Lung (tissue), 12 donors: ENCODE measurements around the gene FAM210A. TPM values are rescaled to one million over a fixed set of nuclear protein-coding genes. Genes with fewer than 3 reads are reported as not detected.

Experiments used
- ATAC-seq: fragments of 200-7000 bp; cut with Tn5 transposase; one replicate; pipeline ENCODE4 v1.9.1; 2020; ENCODE audit warnings: moderate number of reproducible peaks; ENCODE audit not compliant: insufficient read depth, low FRiP score
- DNase-seq, 3 donors: peaks; one replicate each; pipeline ENCODE4 v3.0.0-alpha.2; 2013 to 2017
- H3K27ac ChIP-seq, 2 donors: one replicate each; pipeline ENCODE4 v1.5.1; 2013; ENCODE audit warnings: mild to moderate bottlenecking in 2 of 2, moderate library complexity in 2 of 2, control low read depth in 1 of 2, inconsistent platforms in 1 of 2, low read depth in 1 of 2, low read length in 1 of 2
- H3K27me3 ChIP-seq, 3 donors: one replicate each; pipeline ENCODE4 v1.5.1; 2013; ENCODE audit warnings: low read length in 2 of 3; ENCODE audit not compliant: control insufficient read depth in 3 of 3, insufficient read depth in 3 of 3
- H3K36me3 ChIP-seq, 4 donors: one replicate each; pipeline ENCODE4 v1.5.1; 2013; ENCODE audit warnings: low read length in 4 of 4, mild to moderate bottlenecking in 1 of 4, moderate library complexity in 1 of 4; ENCODE audit not compliant: control insufficient read depth in 4 of 4, insufficient read depth in 4 of 4
- H3K4me1 ChIP-seq, 5 donors: one replicate each; pipeline ENCODE4 v1.5.1; 2013; ENCODE audit warnings: low read length in 5 of 5, mild to moderate bottlenecking in 2 of 5, moderate library complexity in 1 of 5; ENCODE audit not compliant: control insufficient read depth in 5 of 5, insufficient read depth in 5 of 5
- H3K4me3 ChIP-seq: one replicate; pipeline ENCODE4 v1.5.1; 2013; ENCODE audit warnings: mild to moderate bottlenecking, control low read depth, moderate library complexity
- H3K9ac ChIP-seq, 2 donors: one replicate each; pipeline ENCODE4 v1.5.1; 2013; ENCODE audit warnings: low read length in 2 of 2, control low read depth in 1 of 2; ENCODE audit not compliant: insufficient read depth in 1 of 2
- H3K9me3 ChIP-seq, 4 donors: one replicate each; pipeline ENCODE4 v1.5.1; 2013; ENCODE audit warnings: low read length in 3 of 4, mild to moderate bottlenecking in 1 of 4, moderate library complexity in 1 of 4; ENCODE audit not compliant: control insufficient read depth in 4 of 4, insufficient read depth in 3 of 4
- CTCF ChIP-seq: IDR thresholded peaks from 2 replicates; pipeline ENCODE4 v1.5.1; 2012; ENCODE audit warnings: mild to moderate bottlenecking; ENCODE audit errors: control extremely low read depth, extremely low read depth
- WGBS, 2 donors: extraction: QIAGEN DNeasy Blood & Tissue Kit; methylation state at CpG; one replicate each; pipeline ENCODE4 v1.1.7; 2013; 5-methylcytosine and 5-hydroxymethylcytosine counted together
- polyA plus RNA-seq, 2 donors: library from polyadenylated mRNA; stranded (reverse); fragments of 200-250 nt; gene quantifications; one replicate each; pipeline ENCODE4 v1.2.1, GENCODE V29; 2013
- total RNA-seq, 2 donors: library from RNA; depleted of rRNA in 1 of 2; stranded (reverse); fragments of >200 nt in 1 of 2; gene quantifications; one replicate each; pipeline ENCODE4 v1.2.1, GENCODE V29; 2014 to 2021
- donor health status: control.
- donor health status: control.
- donor health status: Bipolar disorder and iron deficiency.
- donor health status: healthy.
- donor health status: DM: yes; HTN: yes; CAD: no.

FAM210A gene
- total and polyA plus RNA-seq, 4 donors = 4.2 to 20.2 (median 8.4) TPM

- Histone ChIP-seq H3K9me3 (no peaks in the 10 kb centered on the region), H3K4me3 (no peak overlapping the region), H3K36me3 (peaks cover 0 to 7% (median 0%) of the 10 kb centered on the region in 4 donors), H3K27ac (no peak overlapping the region), H3K27me3 (no peaks in the 10 kb centered on the region), H3K4me1 (no peaks in the 10 kb centered on the region), H3K9ac (no peak overlapping the region)
- no peak for TF ChIP-seq CTCF
- WGBS, 2 donors = 51 to 58% methylated on average over 10 of the region's 10 CpGs
- ATAC-seq = no peak
- no peak for DNase-seq
These were observed 103.0 kb downstream of the FAM210A start for GRCh38 chr18:13623348-13623747.

GRCh38 chr18:13622751-13623150, 103.6 kb downstream of the FAM210A start:
- WGBS, 2 donors = 97 to 99% methylated on average over 8 of the region's 8 CpGs
- Histone ChIP-seq H3K9ac (no peak overlapping the region), H3K4me1 (no peaks in the 10 kb centered on the region)

DNA sequence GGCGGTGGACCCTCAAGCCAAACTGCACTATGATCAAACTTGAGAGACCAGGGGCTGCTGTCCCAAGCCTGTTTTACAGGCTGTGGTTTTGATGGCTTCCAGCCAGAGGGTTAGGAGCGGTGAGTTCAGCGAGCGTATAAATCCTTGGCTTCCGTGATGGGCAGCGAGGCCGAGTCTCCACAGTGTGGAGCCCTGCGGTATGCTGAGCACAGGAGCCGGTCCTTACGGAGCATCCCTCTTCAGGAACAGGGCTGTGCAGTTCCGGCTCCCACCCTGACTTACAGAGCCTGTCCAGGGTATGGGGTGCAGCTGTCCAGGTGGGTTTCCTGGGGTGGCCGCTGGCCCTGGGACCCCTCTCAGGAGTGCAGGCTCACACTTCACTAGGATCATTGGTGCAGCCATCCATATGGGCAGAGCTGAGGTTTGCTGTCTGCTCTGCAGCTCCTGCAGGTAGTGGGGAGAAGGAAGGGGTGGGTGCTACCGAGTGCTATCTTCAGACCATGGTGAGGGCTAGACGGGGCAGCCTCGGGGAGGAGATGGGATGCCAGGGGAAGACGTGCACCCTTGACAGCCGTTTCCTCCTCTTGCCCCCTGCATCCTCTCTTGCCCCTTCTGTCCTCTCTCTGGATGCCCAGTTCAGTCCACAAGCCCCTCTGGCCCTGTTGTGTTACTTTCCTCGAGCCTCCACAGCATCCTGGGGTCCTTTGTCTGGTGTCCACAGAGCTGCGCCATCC, 104.3 kb downstream of the FAM210A start:
- H3K4me1 ChIP-seq = no peaks in the 10 kb centered on the region
- H3K36me3 ChIP-seq = peaks cover 0 to 7% (median 0%) of the 10 kb centered on the region in 4 donors
- no peaks in the 10 kb centered on the region for H3K27me3 ChIP-seq
- no peak overlapping the region for H3K9ac ChIP-seq
- H3K27ac ChIP-seq = no peak overlapping the region
- no peak for TF ChIP-seq CTCF
- DNase-seq = no peak
- no peak for ATAC-seq
- WGBS, 2 donors = 92 to 96% methylated on average over 19 of the region's 19 CpGs
- no peaks in the 10 kb centered on the region for H3K9me3 ChIP-seq
- no peak overlapping the region for H3K4me3 ChIP-seq

More at GRCh38 chr18:13622751-13623150, 103.6 kb downstream of the FAM210A start:
- no peak for DNase-seq
- no peak for TF ChIP-seq CTCF
- H3K27ac ChIP-seq = no peak overlapping the region
- H3K27me3 ChIP-seq = no peaks in the 10 kb centered on the region
- H3K36me3 ChIP-seq = peaks cover 0 to 7% (median 0%) of the 10 kb centered on the region in 4 donors
- no peak for ATAC-seq
- H3K4me3 ChIP-seq = no peak overlapping the region
- H3K9me3 ChIP-seq = no peaks in the 10 kb centered on the region
